PFSK-1 (cell line): Measurements from ENCODE around the gene ELF3.

Source experiments
- POLR2AphosphoS5 ChIP-seq: IDR thresholded peaks from 2 replicates; pipeline ENCODE4 v1.6.1; 2012; ENCODE audit warnings: low read depth, mild to moderate bottlenecking, control low read depth, low read length, moderate library complexity
- TAF1 ChIP-seq: IDR thresholded peaks from 2 replicates; pipeline ENCODE4 v1.6.1; 2012; ENCODE audit warnings: low read length, control low read depth, borderline replicate concordance; ENCODE audit not compliant: insufficient read depth

- no peak for TF ChIP-seq TAF1
- TF ChIP-seq POLR2AphosphoS5, result no peak
Observed at GRCh38 chr1:201966171-201966570, 44.2 kb upstream of the ELF3 start.
